NCI-H345 treated with DMSO at 0.1 percent for 48 hours (cell line): ENCODE data around the gene ATP6V1E1.
"Not testable (repeated sequence)": the region's sequence is repeated elsewhere in the genome, so short reads cannot be mapped to it uniquely, and the experiment has no call there.

Experiments
- DNase-seq: peaks from one replicate; lab custom pipeline; 2025; ENCODE audit not compliant: unreplicated experiment; lab: John Stamatoyannopoulos, UW

ATP6V1E1 gene

DNA sequence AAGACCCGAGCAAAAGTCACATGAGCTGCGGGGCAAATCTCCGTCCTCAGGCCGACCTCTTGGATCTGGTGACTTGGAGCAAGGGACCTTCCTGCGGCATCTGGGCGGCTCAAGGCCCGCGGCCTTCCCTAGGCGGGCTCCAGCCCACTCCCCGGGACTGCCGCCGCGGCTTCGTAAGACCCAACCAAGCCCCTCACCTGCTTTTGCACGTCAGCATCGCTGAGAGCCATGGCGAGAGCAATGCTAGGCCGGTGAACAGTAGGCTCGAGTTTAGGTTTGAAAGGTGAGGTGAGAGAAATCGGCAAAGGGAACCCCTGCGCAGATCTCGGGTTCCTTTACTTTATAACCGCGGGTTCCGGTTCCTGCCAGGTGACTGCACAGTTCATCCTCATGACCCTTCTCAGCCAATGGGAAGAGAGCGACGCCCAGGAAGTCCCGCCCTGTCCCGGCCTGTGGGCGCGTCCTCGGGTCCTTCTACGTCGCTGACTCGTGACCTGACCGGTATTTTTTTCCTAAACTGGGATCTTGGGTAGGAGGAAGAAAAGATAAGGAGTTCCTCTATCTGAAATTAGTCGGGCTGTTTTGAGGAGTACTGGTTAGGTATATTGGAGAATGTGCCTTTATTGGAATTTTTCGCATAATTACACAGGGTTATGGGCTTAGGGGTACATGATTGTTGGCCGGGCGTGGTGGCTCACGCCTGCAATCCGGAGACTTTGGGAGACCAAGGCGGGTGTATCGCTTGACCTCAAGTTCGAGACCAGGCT, at the start of gene ATP6V1E1:
Gene ATP6V1E1 (minus strand): TSS at position 344 of the 767 bp plus-strand sequence. CDS start 114 bp downstream, at position 230.
- DNase-seq = peak; percentile 60

DNA sequence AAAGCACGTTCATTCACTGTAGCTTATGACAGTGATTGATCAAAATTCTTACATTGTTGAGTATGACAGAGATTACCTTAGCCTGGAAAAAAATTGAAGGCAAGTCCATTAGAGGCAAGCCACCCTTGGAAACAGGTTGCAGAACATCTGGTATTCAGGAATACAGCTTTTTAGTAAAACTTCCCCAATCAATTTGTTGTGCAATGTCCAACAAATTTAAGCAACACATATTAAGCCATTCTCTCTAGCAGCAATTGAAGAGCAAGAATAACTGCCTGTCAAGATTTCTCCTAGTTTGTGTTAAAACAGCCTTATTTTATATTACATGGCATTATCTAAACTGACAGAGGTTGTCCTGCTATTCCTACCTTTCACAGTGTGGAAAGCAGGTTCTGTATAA, 47.0 kb upstream of the ATP6V1E1 start:
- no peak for DNase-seq

DNA sequence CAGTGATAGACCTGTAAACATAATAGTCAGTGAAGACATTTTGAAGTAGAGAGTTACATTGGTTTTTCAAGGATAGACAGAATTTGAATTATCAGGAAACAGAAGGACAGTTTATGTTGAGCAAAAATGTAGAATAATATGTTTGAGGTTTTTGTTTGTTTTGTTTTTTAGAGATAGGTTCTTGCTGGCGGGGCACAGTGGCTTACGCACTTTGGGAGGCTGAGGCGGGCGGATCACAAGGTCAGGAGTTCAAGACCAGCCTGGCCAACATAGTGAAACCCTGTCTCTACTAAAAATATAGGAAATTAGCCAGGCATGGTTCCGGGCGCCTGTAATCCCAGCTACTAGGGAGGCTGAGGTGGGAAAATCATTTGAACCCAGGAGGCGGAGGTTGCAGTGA, 45.6 kb upstream of the ATP6V1E1 start:
- no peak for DNase-seq

DNA sequence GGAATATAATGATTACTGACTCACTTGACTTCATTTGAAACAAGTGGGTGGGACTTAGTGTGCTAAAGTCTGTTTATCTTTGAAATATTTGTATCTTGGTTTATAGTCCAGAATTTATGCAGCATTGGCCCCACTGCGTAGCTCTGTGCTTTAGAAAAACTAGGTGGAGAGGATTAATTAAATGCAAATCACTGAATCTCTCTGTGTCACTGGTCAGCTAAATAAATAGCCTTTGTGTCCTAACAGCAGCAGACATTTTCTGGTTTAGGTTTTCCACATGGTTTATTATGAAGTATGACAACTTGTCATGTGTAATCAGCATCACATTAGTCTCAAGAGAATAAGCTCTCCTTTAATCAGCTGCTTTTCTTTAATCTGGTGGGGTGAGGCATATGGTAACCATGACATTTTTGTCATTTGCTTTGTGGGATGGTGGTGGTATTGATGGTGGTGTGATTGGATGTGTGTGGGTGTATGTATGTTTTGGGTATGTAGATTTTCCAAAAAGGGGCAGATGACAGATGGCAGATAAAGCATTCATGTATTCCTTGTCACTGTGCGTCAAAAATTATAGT, 44.0 kb upstream of the ATP6V1E1 start:
- DNase-seq = no peak

DNA sequence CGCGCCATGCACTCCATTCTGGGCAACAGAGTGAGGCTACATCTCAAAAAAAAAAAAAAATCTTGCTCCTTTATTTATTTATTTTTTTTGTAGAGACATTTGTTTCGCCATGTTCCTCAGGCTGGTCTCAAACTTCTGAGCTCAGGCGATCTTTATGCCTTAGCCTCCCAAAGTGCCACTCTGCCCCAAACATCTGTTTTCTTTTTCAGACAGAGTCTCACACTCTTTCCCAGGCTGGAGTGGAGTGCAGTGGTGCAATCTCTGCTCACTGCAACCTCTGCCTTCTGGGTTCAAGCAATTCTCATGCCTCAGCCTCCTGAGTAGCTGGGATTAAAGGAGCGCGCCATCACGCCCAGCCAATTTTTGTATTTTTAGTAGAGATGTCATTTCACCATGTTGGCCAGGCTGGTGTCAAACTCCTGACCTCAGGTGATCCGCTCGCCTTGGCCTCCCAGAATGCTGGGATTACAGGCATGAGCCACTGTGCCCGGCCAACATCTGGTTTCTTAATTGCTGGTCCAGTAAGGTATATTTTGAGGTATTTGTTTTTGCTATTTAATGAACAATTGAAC, 43.1 kb upstream of the ATP6V1E1 start:
- DNase-seq = not testable (repeated sequence)

DNA sequence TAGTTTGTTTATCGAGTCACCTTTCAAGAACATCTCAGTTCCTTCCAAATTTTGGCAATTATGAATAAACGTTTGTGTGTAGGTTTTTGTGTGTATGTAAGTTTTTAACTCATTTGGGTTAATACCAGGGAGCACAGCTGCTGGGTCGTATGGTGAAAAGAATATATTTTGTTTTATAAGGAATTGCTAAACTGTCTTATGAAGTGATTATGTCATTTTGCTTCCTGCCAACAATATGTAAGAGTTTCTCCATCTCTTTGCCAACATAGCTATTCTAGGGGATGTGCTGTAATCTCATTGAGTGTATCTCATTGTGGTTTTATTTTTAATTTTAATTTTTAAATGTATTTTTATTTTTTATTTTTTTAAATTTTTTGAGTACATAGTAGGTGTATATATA, 37.3 kb upstream of the ATP6V1E1 start:
- no peak for DNase-seq

DNA sequence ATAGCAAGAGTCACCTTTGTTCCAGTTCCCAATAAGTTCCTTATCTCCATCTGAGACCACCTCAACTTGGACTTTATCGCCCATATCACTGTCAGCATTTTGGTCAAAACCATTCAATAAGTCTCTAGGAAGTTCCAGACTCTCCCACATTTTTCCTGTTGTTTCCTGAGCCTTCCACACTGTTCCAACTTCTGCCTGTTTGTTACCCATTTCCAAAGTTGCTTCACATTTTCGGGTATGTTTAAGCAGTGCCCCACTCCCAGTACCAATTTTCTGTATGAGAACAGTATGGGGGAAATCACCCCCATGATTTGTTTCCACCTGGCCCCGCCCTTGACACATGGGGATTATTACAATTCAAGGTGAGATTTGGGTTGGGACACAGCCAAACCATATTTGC, 36.7 kb upstream of the ATP6V1E1 start:
- no peak for DNase-seq

DNA sequence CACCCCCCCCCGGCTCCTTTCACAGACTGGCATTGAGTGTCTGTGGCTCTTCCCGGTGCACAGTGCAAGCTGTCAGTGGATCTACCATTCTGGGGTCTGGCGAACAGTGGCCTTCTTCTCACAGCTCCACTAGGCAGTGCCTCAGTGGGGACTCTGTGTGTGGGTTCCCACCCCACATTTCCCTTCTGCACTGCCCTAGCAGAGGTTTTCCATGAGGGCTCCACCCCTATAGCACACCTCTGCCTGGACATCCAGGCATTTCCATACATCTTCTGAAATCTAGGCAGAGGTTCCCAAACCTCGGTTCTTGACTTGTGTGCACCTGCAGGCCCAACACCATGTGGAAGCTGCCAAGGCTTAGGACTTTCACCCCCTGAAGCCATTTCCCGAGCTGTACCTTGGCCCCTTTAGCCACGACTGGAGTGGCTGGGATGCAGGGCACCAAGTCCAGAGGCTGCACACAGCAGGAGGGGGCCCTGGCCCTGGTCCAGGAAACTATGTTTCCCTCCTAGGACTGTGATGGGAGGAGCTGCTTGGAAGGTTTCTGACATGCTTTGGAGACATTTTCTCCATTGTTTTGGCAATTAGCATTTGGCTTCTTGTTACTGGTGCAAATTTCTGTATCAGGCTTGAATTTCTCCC, 36.0 kb upstream of the ATP6V1E1 start:
- no peak for DNase-seq

DNA sequence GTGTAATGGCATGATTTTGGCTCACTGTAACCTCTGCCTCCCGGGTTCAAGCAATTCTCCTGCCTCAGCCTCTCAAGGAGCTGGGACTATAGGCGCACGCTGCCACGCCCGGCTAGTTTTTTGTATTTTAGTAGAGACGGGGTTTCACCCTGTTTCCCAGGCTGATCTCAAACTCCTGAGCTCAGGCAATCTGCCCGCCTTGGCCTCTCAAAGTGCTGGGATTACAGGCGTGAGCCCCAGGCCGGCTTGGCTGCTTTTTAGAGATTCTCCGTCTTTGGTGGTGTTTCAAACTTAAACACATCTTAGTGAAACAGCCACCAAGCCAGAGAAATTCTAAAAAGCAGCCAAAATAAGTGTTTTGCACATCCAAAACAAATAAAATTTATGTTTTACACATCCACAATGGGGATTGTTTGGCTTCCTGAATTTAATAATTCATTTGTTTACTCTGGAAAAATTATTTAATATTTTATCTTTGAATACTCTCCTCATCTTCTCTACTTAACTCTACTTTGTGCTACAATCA, 28.4 kb upstream of the ATP6V1E1 start:
- no peak for DNase-seq

DNA sequence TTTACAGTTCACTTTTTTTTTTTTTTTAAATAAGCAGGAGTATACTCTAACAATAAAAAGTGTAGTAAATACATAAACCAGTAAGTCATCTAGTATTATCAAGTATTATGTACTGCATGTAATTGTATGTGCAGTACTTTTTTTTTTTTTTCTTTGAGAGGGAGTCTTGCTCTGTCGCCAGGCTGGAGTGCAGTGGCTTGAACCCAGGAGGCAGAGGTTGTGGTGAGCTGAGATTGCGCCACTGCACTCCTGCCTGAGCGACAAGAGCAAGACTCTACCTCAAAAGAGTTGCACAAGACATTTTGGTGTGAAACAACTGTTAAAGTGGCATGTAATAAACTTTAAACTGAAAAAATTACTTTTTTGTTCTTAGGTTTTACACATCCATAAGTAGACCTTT, 26.7 kb upstream of the ATP6V1E1 start:
- DNase-seq = no peak

DNA sequence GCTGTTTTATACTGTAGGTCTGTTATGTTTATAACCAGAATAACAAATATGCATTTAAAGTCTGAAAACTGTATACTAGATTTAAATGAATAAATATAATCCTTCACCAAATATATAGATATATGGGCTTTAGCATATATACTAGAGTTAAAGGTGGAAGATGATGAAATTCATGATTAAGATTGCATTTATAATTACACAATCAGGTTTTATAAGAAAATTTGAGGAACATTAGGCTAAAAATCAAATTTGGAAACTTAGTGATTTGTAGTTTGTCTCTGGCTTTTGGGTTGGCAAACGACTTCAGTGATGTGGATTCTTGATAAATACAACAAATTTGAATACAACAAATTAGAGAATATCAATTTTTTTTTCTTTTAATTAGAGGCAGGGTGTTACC, 20.0 kb upstream of the ATP6V1E1 start:
- no peak for DNase-seq

DNA sequence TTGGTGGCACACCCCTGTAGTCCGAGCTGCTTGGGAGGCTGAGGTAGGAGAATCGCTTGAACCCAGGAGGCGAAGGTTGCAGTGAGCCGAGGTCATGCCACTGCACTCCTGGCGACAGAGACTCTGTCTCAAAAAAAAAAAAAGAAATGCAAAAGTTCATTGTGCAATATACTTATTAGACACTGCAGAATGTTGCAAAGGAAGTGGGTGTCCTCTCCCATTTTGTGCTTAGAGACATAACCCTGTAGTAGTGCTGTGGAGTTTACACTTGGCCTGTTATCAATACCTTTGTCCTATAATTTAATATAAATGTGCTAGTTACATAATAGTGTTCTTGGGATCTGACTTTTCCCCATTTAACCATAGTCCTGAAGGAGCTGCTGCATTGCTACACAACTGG, 19.4 kb upstream of the ATP6V1E1 start:
- DNase-seq = no peak

DNA sequence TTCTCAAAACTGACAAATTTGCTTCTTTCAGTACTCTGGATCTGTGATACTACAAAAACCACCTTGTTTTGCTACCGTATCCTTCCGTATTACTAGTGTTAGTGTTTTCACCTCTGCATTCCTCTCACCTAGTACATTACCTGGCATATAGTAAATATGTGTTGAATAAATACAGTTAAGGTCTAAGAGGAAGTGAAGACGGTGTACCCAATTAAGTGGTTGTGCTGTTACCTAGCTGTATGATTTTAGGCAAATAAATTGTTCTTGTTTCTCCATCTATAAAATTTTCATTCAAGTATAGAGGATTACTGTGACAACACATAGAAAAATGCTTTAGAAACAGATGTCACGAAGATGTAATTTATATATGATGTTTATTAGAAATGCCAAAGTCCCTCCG, 18.9 kb upstream of the ATP6V1E1 start:
- no peak for DNase-seq

DNA sequence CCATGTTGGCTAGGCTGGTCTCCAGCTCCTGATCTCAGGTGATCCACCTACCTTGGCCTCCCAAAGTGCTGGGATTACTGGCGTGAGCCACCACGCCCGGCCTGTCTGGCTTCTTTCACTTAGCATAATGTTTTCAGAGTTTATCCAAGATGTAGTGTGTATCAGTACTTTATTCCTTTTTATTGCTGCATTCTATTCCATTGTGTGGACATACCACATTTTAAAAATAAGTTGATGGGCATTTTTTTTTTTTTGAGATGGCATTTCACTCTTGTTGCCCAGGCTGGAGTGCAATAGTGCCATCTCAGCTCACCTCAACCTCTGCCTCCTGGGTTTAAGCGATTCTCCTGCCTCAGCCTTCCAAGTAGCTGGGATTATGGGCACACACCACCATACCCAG, 13.8 kb upstream of the ATP6V1E1 start:
- DNase-seq = not testable (repeated sequence)

DNA sequence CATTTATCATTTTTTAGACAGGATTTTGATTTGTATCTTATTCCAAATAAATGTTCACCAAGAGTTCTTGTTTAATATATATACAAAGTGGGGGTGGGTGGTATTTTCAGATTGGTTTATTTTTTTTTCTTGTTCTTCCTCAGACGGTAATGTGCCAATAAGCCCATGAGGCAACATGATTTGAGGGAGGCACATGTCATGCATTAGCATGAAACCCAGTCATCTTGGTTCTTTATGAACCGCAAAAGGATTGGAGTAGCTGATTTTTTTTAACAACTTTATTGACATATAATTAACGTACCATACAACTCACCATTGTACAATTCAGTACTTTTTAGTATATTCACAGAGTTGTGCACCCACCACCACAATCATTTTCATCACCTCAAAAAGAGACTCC, 12.7 kb upstream of the ATP6V1E1 start:
- no peak for DNase-seq

DNA sequence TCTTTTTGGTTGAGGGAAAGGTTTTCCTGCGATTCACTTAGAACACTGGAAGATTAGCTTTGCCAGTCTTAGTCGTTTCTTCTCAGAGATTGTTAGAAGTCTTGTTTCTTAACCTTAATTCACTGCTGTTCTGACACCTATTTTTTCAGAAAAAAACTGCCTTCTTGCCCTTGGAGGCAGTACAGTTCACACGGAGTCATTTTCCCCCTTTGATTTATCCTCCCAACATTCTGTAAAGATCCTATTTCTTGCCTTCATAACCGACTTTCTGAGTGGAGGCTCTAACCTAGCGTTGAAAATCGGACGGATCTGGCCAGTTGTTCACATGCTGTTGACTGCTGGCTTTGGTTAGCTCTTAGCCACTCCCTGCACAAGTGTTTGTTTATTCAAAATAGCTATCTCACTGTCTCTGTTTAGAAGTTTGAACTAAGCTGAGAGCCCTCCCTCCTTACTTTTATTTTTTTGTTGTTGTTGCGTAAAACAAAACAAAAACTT, 10.7 kb upstream of the ATP6V1E1 start:
- peak; percentile 11 for DNase-seq

DNA sequence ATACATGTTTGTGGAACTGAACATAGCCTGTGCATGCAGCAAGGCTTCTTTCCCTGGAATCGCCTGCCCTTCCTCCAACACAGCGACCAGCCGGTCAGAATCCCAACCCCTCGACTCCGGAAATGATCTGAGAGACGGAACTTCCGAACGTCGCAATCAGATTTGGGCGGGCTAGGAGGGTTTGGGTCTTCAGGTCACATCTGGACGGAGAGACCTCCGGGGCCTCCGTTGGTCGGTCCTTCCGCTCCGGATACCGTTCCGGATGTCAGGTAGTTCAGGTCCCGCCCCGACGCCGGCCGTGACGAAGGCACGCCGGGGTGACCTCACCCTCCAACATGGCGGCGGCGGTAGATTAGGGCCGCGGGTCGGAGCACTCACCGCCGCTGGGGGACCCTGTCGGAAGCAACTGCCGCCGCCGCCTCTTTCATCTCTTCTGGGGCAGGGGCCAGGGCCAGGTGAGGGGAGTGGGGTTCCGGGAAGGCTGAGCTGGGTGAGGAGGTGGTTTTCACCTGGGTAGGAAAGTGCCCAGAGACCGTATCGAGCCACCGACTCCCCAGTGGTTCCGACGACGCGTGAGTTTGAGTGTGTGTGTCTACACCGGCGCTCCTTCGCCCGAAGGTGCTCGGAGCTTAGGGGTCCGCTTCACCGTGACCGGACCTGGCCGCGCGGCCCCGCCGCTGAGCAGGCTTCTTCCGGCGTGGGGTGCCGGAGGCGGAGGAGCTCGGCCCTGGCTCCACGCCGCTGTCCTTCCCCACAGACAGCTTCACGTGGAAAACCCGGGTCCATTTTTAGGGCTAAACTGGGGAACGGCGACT, 10.1 kb upstream of the ATP6V1E1 start, which contains the start of gene BCL2L13:
Gene BCL2L13 (plus strand): TSS at position 326 of the 815 bp plus-strand sequence. CDS start 16,955 bp downstream, outside the sequence.
- DNase-seq = peak; percentile 34

DNA sequence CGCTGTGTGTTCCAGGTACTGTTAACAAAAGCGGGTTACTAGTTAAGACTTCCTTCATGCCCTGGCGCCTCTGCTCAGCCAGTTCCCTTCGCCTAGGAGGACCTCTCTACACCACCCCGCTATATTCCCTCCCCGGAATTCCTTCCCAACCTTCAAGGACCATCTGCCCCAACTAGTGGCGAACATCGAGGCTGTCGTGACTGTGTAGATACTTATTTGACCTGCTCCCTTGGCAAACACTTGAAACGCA, 9.6 kb upstream of the ATP6V1E1 start:
- no peak for DNase-seq

DNA sequence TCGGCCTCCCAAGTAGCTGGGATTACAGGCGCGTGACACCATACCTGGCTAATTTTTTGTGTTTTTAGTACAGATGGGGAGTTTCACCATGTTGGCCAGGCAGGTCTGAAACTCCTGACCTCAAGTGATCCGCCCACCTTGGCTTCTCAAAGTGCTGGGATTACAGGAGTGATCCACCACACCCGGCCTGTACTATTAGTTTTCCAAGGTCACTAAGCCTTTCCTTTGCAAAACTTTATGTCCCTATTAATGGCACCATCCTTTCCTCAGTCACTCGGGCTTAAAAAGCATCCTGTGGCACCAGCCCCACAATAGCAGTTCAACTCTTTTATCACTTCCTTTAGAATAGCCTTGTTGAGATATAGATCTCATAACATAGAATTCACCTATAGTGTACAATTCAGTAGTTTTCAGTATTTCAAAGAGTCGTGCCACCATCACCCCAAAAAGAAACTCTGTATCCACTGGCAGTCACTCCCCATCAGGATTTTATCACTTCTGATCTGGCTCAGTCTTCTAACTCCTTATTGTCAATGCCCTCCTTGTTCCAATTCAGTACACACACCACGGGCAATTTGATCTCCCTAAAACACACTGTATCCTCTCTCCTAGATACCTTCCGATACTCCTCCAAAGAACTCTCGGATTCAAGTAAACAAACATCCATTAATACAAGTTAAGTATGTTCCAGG, 9.1 kb upstream of the ATP6V1E1 start:
- no peak for DNase-seq

DNA sequence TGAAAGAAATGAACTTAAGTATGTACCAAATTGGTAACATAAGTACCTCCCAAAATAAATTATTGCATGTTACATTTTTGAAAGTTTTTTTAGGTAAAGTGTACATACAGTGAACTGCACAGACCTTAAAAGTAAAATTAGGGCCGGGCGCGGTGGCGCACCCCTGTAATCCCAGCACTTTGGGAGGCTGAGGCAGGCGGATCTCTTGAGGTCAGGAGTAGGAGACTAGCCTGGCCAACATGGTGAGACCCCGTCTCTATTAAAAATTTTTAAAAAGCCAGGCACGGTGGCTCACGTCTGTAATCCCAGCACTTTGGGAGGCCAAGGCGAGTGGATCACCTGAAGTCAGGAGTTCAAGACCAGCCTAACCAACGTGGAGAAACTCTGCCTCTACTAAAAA, 8.3 kb upstream of the ATP6V1E1 start:
- DNase-seq = not testable (repeated sequence)
